GM19455 (cell line): ENCODE results near the gene EPHA4.

Experiments
- ATAC-seq: cut with Tn5 transposase; IDR thresholded peaks from one replicate; pipeline ENCODE4 v1.9.1; 2021; ENCODE audit not compliant: unreplicated experiment

The EPHA4 gene

DNA sequence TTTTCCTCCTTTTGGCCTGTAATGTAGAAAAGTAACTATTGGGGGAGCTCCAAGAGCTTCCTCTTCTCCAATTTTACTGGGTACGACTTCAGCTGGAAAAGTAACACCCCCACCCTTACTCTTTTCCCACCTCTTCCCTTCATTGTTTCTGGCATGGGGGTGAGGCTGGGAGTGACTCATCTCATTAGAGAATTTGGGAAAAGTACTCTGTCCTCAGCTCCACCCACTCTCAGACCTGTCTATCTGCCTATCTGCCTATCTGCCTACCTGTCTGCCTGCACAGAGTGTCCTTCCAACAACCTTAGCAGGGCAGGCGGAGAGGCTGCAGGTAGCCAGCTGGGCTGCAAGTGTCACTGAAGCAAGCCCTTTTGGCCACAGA lies 93.6 kb downstream of the EPHA4 start:
- ATAC-seq: no peak

DNA sequence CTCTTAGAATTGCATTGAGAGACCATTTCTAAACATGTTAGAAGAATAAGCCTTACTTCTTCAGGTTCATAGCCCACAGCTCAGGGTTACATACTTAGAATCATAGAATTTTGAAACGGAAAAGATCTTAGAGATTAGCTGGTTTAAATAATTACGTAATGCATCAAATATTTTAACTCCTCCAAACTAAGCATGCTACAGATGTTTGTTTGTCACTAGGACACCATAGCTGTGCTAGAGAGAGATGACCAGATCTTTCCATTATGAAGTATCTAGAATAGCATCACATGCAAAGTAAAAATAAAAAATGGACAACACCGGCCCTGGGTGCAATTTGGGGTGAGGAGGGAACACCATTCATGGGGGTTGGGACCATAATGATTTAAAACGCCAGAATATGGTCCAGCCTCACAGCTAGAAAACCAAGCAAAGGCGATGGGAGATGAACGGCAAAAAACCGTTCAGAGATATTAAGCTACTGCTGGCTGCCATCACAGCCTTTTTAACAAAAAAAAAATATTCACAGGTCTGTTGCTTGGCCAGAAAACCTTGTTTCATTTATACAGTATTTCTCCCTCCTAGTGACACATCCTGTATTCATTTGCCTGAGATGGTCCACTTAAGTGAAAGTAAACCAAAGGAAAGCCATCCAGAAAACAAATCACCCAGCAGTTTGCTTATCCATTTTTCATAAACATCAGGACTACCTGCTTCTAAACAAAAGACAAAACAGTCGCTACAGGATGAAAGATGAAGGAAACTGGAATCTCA lies 94.2 kb downstream of the EPHA4 start:
- no peak for ATAC-seq

DNA sequence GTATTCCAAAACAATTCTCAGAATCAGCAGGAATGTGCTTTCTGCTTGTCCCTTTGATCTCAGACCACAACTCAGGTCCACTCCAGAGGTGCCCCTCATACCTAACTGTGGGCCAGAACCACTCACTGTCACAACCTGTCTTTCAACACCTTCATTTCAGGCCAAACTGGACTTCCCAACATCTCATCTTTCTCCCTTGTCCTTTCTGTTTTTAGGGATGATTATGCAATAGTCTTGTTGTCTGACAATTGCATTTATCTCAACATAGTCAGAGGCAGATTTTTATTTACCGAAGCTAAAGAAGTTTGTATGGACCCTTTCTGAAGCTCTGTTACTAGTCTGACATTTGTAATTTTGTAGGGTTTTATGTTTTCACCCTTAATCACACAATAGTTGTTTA lies 95.9 kb downstream of the EPHA4 start:
- no peak for ATAC-seq

DNA sequence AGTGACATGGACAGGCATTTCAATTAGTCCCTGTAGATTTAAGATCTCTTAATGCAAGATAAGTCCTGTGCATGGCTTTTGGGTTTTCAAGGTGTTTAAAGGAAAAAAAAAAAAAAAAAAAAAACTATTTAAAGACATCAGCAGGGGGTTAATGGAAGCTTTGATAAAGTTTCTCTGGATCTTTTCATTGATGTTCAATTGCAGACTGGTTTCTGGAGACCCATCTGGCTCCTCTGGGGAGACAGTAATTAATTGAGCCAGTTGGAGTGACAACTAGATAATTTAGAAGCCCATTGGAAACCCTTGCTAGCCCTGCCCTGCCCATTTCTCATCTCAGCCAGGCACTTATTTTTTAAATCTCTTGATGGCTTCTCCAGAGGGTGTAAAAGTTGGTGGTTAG lies 98.7 kb downstream of the EPHA4 start:
- no peak for ATAC-seq

DNA sequence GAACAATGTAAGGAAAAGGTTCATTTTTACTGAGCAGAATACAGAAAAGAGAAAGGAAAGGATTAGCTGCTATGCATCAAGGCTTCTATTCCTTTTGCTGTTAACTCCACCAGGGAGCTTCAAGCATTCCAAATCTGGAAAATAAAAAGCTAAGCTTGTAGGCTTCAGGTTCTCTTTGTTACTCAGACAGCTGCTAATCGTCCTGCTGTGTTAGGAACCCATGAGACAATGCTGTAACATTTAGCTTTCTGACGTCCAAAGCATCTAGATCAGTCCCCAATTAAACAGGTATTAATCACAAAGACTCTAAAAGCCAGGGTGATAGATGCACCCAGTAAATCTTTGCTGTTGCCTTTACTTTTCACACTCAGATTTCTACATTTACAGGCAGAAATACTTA lies 103.8 kb downstream of the EPHA4 start:
- no peak for ATAC-seq

DNA sequence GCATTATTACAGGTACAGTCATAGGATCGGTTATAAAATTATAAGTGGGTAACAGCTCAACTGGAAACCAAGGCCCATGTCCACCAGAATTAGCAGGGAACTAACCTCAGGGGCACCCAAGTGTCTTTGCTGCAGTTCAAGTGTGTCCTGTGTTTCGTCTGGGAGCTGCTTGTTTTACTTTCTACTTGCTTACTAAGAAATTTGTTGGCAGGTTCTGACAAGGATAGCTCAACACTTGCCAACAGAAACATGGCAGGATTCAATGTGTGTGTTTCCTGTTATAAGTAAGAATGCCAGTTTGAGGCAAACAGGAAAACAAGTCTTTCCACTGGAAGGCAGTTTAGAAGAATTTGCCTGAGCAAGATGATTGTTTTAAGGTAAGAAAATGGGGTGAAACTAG lies 104.5 kb downstream of the EPHA4 start:
- no peak for ATAC-seq

DNA sequence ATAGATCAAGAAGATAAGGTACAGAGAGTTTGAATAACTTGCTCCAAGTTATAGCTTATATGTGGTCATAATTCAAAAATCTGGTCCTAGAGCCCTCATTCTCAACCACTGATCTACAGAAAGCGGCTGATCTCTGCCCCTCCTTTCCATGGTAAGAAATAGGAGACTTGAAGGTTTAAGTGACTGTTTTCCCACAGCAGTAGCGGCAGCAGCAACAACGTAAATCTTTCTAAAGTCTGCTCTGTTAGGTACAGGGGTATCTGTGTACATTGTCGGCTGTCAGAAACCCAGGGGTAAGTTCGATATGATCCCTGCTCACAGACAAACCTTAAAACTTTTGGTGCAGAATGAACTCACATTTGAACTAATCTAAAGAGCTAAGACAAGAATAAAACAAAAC lies 105.4 kb downstream of the EPHA4 start:
- ATAC-seq: no peak

DNA sequence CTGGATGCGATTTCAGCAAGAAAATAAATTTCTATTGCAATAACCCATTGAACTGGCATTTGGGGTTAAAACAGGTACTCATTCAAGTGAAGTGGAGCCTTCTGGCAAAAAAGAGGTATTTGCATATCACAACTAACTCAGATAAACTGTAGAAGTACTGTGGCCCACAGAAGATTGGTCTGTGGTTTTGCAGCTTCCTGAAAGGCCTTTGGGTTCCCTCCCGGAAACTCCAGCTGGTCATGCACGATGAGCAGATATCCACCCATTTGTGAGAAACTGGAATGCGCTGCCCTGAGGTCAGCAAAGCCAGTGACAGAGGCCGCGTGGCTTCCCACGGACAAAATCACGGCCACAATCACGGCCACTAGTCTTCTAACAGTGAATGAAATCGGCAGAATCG lies 106.3 kb downstream of the EPHA4 start:
- ATAC-seq: peak; percentile 82

DNA sequence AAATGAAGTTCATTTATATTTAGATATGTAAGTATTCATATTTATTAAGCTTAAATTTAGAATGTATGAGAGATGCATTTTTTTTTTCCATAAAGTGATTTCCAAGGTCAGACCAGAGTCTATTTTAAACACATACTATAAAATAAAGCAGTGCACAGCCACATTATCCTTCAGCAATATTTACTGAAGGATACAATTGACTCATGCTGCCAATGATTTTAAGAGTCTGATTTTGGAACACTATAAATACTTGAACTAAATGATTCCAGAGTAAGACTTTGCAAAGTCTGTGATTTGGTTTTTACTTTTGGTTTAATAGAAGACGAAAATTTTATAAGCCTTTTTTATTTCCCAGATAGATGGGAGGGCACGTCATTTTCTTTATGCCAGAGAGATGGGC lies 107.1 kb downstream of the EPHA4 start:
- no peak for ATAC-seq

DNA sequence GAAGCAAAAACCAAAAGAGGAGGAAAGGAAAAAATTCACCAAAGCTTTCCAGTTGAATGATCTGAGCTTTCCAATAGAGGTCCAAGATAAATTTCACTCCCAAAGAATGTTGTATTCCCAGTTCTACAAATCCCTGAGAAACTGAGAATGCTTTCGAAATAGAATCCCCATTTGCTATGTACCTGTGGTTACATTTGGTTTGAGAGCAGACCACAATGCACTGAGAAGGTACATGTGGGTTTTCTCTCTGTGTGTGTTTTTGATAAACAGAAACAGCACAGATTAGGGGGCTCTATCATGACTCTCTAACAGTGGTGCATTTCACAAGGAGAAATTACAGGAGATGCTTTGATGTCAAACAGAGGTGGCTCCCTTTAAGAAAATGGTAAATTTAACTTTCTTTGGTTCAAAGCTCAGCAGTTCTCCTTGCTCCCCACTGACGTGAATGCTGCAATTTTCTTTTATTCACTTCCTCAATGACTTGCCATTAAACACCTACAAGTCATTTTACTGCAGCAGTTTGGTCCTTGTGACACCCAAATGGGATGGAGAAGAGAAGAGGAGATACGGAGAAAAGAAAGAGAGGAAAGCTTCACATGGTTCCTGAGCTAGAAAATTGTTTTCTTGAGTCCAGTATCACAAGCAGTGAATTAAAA lies 108.7 kb downstream of the EPHA4 start:
- ATAC-seq: no peak

DNA sequence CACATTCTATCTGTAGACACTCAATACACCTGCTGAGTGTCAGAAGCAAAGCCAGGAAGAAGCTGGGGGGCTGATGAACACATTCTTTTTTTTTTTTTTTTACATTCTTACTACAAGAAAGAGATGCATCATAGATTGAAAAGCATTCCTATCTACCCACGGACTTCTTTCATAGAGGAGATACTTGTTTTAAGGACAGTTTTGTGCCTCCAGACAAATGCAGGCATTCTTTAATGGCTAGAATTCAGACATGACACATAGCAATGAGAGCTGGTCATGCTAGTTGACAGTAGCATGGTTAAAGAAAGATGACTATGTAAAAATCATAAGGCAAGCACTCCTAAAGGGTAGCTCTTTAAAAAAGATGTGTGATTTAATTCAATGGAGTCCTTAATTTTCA lies 110.2 kb downstream of the EPHA4 start:
- no peak for ATAC-seq

DNA sequence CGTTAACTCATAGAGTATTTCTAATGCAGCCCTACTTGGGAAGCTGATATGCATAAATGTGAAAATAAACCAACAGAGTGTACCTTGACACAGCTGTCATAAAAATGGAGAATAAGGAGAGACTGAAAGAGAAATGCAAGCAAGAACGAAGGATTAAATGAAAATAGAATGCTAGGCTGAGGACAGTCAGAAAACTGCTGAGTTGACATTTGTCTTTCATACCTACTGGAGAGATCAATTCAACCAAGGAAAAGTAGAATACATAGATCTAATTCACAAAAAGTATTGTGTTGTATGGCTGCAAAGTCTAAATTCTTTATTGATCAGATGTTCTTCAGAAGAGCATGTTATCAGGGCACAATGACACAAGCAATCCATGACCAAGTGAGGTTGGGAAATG lies 112.0 kb downstream of the EPHA4 start:
- no peak for ATAC-seq

DNA sequence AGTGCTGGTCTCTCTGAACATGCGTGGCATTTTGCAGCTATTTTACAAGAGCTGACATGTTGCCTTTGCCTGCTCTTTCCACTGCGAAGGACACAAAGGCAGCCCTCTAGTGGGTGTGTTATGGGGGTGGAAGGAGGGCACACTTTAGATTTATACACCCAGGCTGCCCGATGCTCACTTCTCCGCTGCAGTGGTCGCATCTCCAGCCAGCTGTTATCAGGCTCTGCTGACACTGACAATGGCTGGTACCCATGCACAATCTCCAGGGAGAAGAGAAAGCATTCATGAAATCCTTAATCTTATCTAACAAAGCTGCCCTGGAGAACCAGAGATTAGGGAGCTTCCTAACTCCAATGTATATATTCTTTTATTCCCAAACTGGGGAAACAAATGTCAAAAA lies 113.5 kb downstream of the EPHA4 start:
- ATAC-seq: no peak

DNA sequence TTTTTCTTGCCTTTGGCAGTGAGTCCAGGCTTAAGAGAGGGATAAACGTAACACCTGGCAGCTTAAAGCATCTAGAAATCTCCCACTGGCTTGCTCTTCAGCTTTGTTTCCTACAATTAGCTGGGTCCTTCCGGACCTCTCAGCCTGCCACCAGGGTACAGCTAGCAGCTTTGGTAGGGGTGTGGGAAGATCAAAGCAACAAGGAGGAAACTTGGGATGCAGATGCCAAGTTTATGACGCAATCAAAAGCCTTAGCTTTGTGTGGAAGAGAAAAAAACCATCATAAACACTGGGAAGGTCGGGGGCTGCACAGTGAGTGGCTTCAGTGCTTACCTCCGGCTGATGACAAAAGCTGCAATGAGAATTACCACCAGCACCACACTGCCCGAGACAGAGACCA lies 116.9 kb downstream of the EPHA4 start:
- no peak for ATAC-seq

DNA sequence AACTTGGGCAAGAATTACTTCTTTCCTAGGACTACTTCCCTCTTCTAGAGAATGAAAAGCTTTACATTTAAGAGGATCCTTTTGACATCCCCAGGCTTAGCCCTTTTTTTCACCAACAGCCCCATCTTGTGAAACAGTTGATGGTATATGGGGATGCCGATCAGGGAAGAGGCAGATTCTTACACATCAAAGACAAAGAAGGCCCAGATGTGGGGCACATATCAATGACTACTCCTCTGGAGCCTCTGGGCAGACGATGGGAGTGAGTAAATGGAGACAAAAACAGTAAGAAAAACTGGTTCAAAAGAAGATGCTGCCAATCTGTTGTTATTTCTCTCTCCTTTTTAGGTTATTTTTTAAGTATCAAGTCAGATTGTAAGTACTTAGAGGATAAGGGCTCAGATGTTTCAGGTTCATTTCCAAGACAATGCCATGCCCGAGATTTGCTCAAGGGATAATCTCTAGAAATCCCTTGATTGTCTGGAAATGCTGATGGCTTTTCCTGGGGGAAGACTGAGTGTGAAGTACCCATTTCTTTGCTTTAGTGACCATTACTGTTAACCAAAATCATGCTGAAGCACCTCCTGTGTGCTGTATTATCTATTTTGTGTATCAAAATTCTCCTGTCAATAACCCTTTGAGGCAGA lies 117.5 kb downstream of the EPHA4 start:
- ATAC-seq: no peak

DNA sequence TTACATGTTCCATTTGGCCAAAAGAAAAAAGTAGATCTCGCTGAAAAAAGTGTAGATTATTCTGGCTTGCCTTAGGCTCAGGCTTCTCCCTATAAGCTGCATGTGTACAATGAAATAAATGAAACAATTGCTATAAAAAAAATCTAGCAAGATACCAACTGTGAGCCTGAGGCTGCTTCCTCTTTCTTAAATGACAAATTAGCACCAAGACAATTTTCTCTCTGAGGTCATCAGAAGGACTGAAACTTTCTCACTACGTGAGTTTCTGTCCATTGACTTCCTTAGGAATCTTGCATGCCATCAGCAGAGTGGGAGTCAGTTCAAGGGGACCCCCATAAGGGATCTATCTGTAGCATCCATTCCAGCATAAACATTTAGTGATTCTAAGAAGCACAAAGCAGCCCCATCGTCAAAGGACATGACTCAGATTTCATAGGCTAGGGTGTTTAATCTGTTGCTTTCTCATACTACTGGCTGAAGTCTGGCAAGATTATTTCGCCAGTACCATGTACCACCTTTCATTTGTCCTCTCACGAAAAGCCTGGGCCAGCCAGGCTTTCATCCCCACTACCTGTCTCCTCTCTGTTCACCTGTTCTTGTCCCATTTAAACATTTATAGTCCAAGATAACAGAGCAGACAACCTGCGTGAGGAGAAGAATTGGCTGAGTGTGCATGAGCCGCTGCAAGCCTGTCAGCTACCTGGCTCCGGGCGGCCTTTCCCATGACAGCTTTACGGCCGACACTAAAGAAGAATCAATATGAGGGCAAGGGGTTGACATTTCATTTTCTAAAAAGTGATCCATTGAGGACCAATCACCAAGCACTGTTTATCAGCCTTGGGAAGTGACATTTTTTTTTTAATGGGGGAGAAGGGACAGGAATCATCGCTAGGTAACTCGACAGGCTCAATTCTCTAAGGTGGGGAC lies 120.0 kb downstream of the EPHA4 start:
- ATAC-seq: no peak

DNA sequence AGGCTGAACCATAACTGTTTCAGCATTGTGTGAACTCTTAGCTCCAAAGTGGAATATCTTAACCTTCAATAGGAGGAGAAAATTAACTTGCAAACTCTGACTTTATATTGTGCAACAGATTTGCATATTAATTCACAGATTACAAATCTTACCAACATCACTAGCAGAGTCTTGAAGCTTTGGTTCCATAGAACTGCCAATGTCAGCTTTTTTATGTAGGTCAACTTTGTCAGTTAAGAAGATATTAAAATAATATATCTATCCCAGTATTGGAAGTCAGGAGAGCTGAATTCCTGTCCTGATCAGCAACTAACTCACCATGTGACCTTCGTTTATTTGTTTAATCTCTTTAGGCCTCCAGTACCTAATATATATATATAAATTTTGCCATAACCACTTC lies 121.8 kb downstream of the EPHA4 start:
- ATAC-seq: no peak

DNA sequence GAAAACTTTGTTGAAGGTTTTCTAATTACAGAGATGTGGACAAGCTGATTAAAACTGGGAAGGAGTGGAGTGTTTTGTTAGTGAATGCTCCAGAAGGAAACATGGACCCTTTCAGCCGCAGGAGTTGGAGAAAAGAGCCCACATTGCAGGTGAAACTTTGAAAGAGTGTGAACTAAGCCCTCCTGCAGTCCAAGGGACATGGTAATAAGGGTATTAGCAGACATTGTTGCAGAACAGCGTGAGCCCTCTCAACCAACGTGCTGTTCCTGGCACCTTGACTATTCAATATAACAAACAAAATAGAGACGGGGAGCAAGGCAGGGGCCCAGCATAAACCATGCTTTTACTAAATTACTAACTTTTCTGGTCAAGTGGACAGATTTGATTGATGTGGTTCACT lies 122.7 kb downstream of the EPHA4 start:
- ATAC-seq: no peak

DNA sequence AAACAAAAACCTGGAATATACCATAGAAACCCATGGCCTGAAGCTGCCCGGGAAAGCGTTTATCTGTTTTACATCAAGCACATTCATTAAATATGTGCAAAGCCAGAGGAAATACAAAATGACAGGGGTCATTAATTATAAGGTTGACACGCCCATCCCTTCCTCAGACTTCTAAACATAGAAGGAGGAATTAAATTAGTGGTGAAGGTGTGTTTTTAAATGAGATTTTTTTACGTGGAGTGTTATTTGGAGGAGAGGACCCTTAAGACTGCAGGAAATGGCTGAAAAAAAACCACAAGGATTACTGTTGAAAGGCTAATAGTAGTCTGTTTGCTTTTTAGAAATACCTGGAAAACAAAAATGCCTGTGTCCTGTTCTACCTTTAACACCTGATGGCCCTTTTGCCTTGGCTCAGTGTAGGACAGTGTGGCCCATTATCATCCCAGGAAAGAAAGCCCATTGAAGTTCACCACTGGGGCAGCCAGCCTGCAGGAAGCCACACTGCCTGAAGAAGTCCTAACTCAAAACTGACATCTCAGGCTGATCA lies 123.2 kb downstream of the EPHA4 start:
- no peak for ATAC-seq

DNA sequence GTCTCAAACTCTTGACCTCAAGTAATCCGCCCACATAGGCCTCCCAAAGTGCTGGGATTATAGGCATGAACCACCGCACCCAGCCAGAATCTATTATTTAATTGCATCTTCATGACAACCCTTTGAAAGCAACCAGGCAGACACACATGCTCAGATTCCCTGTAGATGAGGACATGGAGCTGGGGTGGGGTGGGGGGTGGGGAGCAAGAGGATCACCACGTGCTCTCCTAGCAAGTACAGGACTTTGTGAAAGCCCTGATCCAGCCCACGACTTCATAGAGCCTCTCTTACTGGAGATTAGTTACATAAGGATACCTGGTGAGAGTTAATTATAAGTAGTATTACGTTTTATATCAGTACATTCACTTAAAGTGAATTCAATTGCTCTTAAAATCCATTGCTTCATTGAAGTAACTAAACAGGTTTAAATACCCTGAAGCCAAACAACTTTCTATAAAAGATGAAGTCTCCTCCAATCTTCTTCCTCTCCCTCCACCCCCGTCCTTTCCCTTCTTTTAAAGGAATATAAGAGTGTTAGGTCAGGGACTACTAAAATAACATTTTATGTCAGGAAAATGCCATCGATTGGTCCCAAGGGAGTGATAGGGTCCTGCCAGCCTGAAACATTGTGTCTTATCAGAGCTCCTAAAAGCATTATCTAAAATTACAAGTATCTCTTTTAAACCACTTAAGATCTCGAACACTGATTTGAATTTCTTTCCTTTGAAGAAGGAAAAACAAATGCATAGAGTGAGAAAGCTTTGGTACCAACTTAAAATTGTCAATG lies 123.9 kb downstream of the EPHA4 start:
- ATAC-seq: no peak
